ENCODE measurements around the gene TMEM135. TPM values are rescaled to one million over a fixed set of nuclear protein-coding genes. Genes with fewer than 3 reads are reported as not detected.

TMEM135 gene
- total RNA-seq, 4 donors from 2014 or later = 19.8 to 52.6 (median 38.9) TPM

GRCh38 chr11:87304412-87304811, 266.7 kb downstream of the TMEM135 start:
- DNase-seq (ENCODE audit: low spot score) (no peak), ATAC-seq (ENCODE audit: low FRiP score) (no peak)
- no peak for TF ChIP-seq CTCF (IDR thresholded peaks at IDR 0.05)

- DNase-seq (ENCODE audit: low spot score) (no peak), ATAC-seq (ENCODE audit: low FRiP score) (no peak)
- no peak for TF ChIP-seq CTCF (IDR thresholded peaks at IDR 0.05)
Measured at GRCh38 chr11:87306262-87306851, 268.6 kb downstream of the TMEM135 start.

GRCh38 chr11:87307101-87307500, 269.4 kb downstream of the TMEM135 start:
- no peak for ATAC-seq (ENCODE audit: low FRiP score)
- TF ChIP-seq CTCF (IDR thresholded peaks at IDR 0.05) = no peak
- no peak for DNase-seq (ENCODE audit: low spot score)

- no peak for ATAC-seq (ENCODE audit: low FRiP score)
- no peak for TF ChIP-seq CTCF (IDR thresholded peaks at IDR 0.05)
- DNase-seq (ENCODE audit: low spot score) = no peak
Measured at GRCh38 chr11:87315229-87315628, 277.5 kb downstream of the TMEM135 start.

GRCh38 chr11:87316491-87316890, 278.8 kb downstream of the TMEM135 start:
- DNase-seq (ENCODE audit: low spot score) (no peak), ATAC-seq (ENCODE audit: low FRiP score) (no peak)
- no peak for TF ChIP-seq CTCF (IDR thresholded peaks at IDR 0.05)

- no peak for TF ChIP-seq CTCF (IDR thresholded peaks at IDR 0.05)
- no peak for DNase-seq (ENCODE audit: low spot score)
- no peak for ATAC-seq (ENCODE audit: low FRiP score)
Measured at GRCh38 chr11:87317441-87317840, 279.7 kb downstream of the TMEM135 start.

- ATAC-seq (ENCODE audit: low FRiP score) = no peak
- no peak for DNase-seq (ENCODE audit: low spot score)
- no peak for TF ChIP-seq CTCF (IDR thresholded peaks at IDR 0.05)
Measured at GRCh38 chr11:87320123-87320522, 282.4 kb downstream of the TMEM135 start.

Measured in omental fat pad (tissue), 4 donors.